HS-5 (cell line): ENCODE results near the gene PTPDC1.

Experiments used
- DNase-seq: peaks from one replicate; pipeline ENCODE4 v3.0.0-alpha.2; 2012; ENCODE audit warnings: low read depth

PTPDC1 gene

DNA sequence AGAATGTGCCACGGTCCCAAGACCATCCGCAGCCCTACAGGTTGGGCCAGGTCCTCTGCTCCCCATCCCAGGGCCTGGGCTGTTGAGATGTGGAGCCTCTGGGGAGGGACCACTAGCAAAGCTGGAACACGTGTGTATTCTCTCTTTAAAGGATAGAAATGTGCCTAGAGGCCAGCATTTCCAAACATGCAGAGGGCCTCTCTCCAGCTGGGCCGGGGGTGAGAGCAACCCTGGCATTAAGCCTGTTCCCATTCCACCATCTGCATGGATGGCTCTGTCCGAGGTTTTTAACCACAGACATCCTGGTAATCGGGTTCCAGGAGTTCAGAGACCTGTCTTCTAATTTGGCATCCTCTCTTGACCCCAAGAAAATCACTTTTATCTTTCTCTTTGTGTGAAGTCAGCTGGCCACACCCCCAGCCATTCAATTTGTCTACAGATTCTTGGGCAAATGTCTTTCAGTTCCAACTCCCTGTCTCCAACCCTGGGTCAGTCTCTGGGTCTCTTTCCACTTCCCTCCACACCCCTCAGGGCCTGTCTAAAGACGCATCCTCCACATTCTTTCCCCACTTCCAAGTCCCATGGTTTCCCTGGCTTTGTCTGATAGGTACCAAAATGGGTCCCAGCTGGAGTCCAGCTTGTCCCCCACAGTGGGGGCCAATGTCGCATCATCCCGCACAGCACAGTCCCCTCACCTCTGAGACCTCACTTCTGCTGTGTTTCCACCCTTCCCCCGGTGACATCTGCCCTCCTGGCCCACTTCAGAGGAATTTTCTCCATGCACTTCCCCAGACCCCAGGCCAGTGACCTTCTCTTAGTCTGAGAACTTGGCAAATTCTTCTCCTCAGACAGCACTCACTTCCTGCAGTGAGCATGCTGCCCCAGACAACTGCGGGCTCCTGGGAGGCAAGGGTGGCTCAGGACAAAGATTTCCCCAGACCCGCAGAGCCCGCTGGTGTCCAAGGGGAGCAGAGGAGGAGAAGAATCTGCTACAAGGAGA is 56.8 kb downstream of the PTPDC1 start:
- no peak for DNase-seq

DNA sequence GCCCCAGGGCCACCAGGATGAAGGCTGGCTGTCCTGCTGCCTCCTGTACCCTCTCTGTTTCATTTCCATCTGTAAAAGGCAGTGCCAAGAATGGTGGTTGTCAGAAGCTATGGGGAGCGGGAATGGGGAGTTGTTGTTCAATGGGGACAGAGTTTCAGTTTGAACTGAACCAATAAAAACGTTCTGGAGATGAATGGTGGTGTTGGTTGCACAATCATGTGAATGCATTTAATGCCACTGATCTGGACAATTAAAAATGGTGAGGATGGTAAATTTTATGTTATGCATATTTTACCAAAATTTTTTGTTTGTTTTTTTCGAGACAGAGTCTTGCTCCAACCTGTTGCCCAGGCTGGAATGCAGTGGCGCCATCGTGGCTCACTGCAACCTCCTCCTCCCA is 58.1 kb downstream of the PTPDC1 start:
- DNase-seq, result no peak

DNA sequence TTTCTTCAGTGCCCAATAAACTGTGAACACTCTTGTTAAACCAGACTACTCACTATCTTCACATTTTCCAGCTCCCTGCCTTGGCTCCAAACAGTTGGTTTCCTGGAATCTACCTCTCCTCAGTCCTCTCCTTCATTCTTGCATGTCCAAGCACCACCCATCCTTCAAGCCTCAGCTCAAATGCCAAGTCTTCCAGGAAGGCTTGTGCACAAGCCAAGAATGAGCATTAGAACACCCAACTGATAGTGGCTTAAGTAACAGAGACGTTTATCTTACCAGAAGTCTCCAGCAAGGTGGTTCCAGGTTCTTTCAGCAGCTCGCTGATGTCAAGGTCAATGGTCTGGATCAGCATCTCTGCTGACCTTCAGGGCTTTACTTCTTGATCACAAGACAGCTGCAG is 60.1 kb downstream of the PTPDC1 start:
- no peak for DNase-seq

DNA sequence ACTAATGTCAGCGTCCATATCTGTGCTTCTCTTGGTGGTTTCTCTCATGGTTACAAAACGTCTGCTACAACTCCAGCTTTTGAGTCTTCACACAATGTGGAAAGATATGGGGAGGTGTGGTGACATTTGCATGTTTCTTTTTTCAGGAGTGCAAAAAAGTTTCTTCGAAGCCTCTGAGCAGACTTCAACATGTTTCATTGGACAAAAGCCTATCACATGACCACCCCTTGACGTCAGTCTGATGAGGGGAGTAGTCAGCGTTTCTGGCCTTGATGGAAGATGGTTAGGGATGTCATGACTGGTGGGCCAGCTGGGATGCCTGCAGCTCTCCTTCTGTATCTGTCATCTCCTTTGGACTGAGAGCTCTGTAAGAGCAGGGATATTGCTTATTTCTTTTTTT is 61.4 kb downstream of the PTPDC1 start:
- no peak for DNase-seq

DNA sequence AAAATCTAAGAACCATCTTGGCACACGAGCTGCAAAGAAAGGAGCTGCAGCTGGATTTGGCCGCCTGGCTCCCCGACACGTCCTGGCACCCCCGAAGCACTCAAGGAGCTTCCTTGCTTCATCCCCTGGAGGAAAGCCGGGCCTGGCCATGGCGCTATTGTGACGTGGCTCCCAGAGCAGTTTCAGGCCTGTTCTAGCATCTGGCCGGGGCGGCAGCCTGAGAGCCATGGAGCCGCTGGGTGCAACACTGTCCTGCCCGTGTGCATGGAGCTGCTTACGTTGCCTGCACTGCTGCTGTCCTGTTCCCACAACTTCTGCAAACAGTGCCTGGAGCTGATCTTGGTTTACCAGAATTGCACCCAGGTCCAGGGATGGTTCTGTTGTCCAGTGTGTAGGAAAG is 63.5 kb downstream of the PTPDC1 start:
- DNase-seq, result no peak

DNA sequence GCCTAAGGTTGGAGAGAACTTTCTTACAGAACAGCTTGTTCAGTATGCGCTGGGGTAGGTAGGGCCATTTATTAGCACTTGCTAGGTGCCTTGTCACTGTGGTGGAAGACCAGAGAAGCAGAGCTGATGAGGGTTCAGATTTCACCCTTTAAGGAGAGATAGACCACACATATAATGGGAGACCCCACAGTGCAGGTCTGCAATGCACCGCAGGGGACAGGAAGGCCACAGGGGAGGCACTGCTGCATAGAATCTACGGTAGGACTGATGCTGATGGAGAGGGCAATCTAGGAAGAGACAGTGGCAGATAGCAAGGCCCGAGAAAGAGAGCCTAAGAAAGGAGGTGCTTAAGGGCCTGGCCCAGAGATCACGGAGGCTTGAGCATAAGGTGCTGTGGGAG is 64.2 kb downstream of the PTPDC1 start:
- DNase-seq, result no peak

DNA sequence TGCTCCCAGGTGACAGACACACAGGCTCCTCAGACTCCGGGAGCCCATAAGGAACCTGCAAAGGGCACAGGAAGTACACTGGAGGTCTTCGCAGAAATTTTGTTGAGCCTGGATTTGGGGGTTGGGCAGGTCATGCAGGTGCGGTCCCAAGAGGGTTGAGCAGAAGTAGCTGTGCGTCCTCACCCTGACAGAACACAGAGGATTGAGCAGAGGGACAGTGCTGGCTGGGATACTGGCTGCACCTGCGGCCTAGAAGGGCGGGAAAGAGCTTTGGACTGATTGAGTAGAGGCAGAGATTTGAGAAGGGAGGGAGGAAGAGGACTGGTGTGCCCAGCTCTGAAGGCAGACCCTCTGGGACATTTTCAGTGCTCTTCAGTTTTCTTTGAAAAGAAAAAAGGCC is 65.4 kb downstream of the PTPDC1 start:
- DNase-seq, result no peak

DNA sequence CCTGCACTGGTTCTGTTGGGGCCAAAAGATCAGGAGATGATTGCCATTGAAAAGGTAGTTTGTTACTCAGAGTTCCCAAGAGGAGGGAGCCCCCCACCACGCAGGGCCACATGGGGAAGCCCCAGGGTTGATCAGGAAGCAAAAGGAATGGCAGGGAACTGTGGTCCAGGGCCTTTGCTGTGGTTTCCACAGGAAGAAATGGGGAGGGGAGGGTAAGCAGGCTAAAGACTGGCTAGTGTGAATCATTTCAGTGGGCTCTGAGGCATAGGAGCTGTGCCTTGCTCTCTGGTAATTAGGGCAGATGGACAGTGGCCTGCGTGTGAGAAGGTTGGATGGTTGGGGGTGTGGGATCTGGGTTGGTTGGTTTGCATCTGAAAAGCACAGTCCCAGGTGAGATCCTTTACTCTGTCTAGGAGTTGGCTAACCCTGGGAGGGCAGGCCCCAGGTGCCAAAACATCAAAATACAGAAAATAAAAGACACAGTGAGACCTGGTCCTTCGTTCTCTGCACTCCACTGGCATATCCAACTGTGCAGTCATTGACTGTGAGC is 66.1 kb downstream of the PTPDC1 start:
- no peak for DNase-seq

DNA sequence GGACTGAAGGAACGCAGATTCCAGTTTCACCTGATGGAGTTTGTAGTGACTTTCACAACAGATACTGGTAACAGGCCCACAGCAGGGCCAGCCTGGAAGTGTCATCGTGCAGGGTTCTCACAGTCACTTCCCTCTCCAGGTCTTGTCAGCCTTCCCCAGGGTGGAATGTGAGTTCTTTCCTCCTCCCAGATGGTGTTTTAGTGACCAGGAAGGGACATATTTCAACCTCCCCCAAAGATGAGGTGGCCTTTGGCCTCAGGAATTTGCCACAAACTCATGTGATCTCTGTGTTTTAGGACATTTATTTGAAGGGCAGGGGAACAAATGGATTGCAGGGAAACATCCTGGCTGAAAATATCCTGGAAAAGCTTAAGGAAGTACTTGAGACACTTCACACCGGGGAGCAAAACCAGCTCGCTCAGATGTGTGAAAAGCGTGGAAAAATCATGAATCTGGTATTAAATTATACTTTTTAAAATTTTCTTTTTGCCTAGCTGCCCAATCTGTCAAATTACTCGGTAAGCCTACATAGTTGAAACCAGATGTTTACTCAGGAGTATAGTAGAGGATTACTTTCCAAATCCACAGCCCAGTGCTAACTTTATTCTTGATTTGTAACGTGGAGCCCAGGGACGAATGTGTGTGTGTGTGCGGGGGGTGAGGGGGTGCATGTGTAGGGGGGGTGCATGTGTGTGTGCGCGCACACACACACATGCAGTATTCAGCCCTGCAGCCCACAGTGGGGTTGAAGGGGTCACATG is 66.8 kb downstream of the PTPDC1 start:
- DNase-seq, result no peak

DNA sequence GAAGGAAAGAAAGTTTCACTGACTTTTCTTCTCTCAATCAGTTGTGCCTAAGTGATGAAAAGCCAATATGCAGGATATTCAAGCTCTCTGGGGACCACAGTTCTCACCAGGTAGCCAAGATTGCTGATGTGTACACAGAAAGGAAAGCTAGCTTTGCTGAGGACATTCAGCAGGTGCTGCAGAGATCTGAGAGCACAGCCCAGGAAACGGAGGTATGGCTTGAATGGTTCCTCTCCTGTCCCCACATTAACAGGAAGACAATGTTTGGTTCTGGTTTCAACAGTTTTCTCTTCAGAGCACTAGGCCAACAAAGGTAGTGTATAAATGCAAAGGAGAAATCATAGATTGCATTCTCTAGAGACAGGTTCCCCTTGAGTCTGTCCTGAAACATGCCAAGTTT is 69.6 kb downstream of the PTPDC1 start:
- no peak for DNase-seq

DNA sequence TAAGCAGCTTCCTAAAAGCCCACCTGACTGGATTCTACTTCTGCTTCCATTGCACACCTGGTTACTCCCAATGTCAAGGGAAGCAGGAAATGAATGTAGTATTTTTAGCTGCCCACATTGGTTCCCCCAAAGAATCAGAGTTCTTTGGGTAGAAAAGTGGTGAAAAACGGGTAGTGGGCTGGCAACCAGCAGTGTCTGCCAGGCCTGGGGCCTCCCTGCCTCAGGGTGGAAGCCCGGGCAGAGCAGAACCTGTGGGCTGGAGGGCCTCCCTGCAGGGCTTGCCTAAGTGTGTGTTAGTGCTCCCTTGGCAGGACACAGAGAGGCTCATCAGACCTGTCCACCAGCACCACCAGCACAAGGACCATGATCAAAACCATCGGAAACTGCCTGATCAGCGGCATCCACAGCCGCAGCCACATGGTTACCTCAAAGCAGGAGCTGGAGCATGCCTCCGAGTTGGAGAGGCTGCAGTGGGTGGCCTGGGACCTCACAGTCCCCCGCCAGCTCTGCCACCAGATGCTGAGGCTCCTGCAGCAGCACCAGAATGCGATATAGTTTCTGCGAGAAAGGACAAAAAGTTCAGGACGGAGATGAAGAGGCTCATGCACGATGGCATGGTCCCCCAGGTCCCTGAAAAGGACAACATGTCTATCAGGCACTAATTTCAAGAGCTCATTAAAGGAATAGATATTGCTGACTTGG is 72.2 kb downstream of the PTPDC1 start:
- no peak for DNase-seq

DNA sequence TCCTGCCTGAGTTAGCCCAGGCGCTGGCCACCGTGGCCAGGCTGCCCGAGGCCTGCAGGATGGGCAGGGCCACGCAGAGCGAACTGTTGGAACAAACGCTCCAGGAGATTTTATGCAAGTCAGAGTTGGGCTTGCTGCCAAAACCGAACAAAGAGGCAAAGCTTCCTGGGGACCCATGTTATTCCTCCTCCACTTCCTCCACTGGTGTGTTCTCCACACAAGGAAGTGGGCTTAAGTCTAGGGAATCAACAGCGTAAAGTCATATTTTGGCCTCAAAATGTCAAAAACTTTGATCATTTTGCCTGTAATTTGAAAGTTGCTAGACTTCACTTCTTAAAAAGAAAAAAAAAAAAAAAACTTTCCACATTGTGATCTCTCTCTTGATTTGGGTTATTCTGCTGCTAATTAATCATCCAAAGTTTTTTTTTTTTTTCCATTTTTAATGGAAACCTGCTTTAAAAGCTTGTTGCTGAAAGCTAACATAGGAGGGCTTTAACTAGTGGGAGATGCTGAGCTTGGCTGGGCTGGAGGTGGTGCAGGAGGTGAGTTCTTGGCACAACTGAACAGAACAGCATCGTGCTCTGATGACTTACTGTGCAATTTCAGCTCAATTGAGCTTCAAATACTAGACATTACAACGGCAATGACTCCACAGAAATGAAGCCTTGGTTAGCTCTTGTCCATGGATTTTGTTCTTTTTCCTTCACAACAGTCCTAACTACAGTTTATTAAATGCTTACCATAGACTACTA is 73.0 kb downstream of the PTPDC1 start:
- no peak for DNase-seq
